ENCODE measurements around the gene IGSF6. TPM values are rescaled to one million over a fixed set of nuclear protein-coding genes. Genes with fewer than 3 reads are reported as not detected.
"Not testable (repeated sequence)": the region's sequence is repeated elsewhere in the genome, so short reads cannot be mapped to it uniquely, and the experiment has no call there.

The IGSF6 gene
- total RNA-seq, 4 donors from 2014 or later = 0.59 to 4.1 (median 1.6) TPM

- Histone ChIP-seq H3K9me3 (no peaks in the 10 kb centered on the region), H3K27ac (peak overlapping the region in 1 of 2 donors; percentile 15), H3K36me3 (no peaks in the 10 kb centered on the region), H3K27me3 (no peaks in the 10 kb centered on the region), H3K4me1 (no peaks in the 10 kb centered on the region), H3K4me3 (no peak overlapping the region)
- DNase-seq = no peak
- intact Hi-C loops (cut with DNase I; ENCODE audit: low total_unique reads) = no loop called here
- no peak for TF ChIP-seq CTCF (IDR thresholded peaks at IDR 0.05)
- no peak for TF ChIP-seq POLR2A (IDR thresholded peaks at IDR 0.05)
Observed at GRCh38 chr16:21641916-21642315, 10.5 kb downstream of the IGSF6 start.

GRCh38 chr16:21639493-21639892, 12.9 kb downstream of the IGSF6 start:
- intact Hi-C loops (cut with DNase I; ENCODE audit: low total_unique reads) = no loop called here
- H3K9me3 ChIP-seq = no peaks in the 10 kb centered on the region
- H3K4me1 ChIP-seq = no peaks in the 10 kb centered on the region

GRCh38 chr16:21638573-21638975, 13.8 kb downstream of the IGSF6 start:
- TF ChIP-seq POLR2A (IDR thresholded peaks at IDR 0.05) = no peak
- TF ChIP-seq CTCF (IDR thresholded peaks at IDR 0.05) = no peak
- Histone ChIP-seq H3K4me1 (no peaks in the 10 kb centered on the region), H3K36me3 (no peaks in the 10 kb centered on the region), H3K4me3 (no peak overlapping the region), H3K27ac (no peak overlapping the region), H3K9me3 (no peaks in the 10 kb centered on the region), H3K27me3 (no peaks in the 10 kb centered on the region)
- intact Hi-C loops (cut with DNase I; ENCODE audit: low total_unique reads) = no loop called here
- no peak for DNase-seq

More at GRCh38 chr16:21639493-21639892, 12.9 kb downstream of the IGSF6 start:
- no peaks in the 10 kb centered on the region for H3K36me3 ChIP-seq
- no peak overlapping the region for H3K4me3 ChIP-seq
- no peak overlapping the region for H3K27ac ChIP-seq
- no peaks in the 10 kb centered on the region for H3K27me3 ChIP-seq
- DNase-seq = no peak
- TF ChIP-seq CTCF (IDR thresholded peaks at IDR 0.05) (no peak), POLR2A (IDR thresholded peaks at IDR 0.05) (no peak)

GRCh38 chr16:21637032-21637968, 15.1 kb downstream of the IGSF6 start:
- H3K9me3 ChIP-seq = no peaks in the 10 kb centered on the region
- H3K27ac ChIP-seq = no peak overlapping the region
- no peaks in the 10 kb centered on the region for H3K4me1 ChIP-seq
- no peaks in the 10 kb centered on the region for H3K36me3 ChIP-seq
- no peak for TF ChIP-seq POLR2A (IDR thresholded peaks at IDR 0.05)
- no peak for TF ChIP-seq CTCF (IDR thresholded peaks at IDR 0.05)
- DNase-seq = no peak
- no peaks in the 10 kb centered on the region for H3K27me3 ChIP-seq
- intact Hi-C loops (cut with DNase I; ENCODE audit: low total_unique reads) = no loop called here
- H3K4me3 ChIP-seq = no peak overlapping the region

GRCh38 chr16:21635694-21636093, 16.7 kb downstream of the IGSF6 start:
- DNase-seq; H3K36me3 ChIP-seq; H3K4me3 ChIP-seq; H3K9me3 ChIP-seq; H3K27ac ChIP-seq; intact Hi-C loops (cut with DNase I; ENCODE audit: low total_unique reads); H3K4me1 ChIP-seq; H3K27me3 ChIP-seq: not testable (repeated sequence)
